ENCODE results near the gene EXOC4.

Gene EXOC4

DNA sequence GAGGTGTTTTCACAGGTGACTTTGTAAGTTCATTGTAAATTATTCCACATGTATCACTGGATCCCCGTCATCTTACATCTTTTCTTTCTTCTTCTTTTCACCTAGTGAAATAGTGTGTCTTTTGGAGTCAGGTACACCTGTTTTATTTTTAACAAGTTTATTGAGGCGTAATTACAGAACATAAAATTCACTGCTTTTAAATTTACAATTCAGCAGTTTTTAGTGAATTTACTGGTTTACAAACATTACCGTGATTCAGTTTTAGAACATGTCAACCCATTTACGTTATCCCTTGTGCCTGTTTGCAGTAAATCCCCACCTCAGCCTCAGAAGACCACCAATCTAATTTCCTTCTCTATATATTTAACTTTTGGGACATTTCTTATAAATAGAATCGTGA is 256.9 kb downstream of the EXOC4 start:
- Mint-ChIP-seq H3K27ac (no peak overlapping the region), H3K27me3 (no peaks in the 10 kb centered on the region), H3K4me1 (ENCODE audit: low read depth) (no peaks in the 10 kb centered on the region), H3K36me3 (ENCODE audit: low read depth) (peaks cover 31% of the 10 kb centered on the region), H3K9me3 (peaks cover 6% of the 10 kb centered on the region), H3K4me3 (no peak overlapping the region)
- DNase-seq = no peak

DNA sequence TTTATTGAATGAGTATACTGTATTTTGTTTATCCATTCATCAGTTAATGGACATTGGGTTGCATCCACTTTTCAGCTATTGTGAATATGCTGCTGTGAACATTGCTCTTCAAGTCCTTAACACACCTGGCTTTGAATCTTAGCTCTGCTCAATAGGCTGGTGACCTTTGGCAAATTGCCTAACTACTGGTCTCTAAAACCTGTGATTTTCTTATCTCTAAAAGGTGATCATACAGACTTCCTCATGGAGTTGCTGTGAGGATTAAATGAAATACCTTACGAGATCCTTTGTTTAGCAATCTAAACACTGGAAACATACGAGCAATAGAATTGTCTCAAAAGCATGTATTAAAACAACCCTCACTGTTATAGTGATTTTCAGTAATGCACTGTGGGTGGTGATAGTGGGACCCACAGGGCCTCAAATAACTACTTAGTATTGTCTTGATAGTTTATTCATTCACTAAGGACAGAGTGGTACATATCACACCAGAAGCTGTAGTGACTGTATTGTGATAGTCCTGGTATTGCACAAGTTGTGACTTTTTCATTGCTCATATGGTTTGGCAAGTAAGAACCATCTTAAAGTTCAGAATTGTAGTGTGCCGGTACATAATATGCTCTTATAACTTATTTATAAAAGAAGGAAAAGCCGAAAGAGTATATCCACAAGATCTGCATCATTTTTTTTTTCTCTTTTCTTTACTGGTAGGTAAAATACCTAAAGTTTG is 257.6 kb downstream of the EXOC4 start:
- Mint-ChIP-seq H3K4me1 (ENCODE audit: low read depth) (no peaks in the 10 kb centered on the region), H3K27ac (no peak overlapping the region), H3K4me3 (no peak overlapping the region), H3K27me3 (no peaks in the 10 kb centered on the region), H3K36me3 (ENCODE audit: low read depth) (peaks cover 31% of the 10 kb centered on the region), H3K9me3 (peaks cover 6% of the 10 kb centered on the region)
- DNase-seq = no peak

DNA sequence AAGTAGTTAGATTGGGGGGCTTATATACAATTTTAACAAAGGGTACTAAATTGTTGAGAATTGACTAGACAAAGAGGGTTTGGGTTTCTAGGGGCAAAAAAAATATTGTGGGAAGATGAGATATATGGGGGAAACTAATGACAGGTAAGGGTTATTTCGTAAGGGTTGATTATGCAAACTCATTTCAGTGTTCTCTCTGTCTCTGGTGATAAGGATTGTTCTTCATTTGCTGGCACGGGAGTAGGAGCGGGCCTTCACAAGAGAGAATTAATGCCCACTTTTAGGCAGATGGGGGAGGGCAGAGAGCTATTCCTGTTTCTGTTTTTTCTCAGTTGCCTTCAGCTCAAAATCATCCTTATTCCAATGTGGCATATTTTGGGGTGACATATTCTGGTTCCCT is 258.4 kb downstream of the EXOC4 start:
- H3K9me3 Mint-ChIP-seq = peaks cover 6% of the 10 kb centered on the region
- no peaks in the 10 kb centered on the region for H3K27me3 Mint-ChIP-seq
- H3K4me1 Mint-ChIP-seq (ENCODE audit: low read depth) = no peaks in the 10 kb centered on the region
- no peak overlapping the region for H3K27ac Mint-ChIP-seq
- no peak overlapping the region for H3K4me3 Mint-ChIP-seq
- no peak for DNase-seq
- peaks cover 31% of the 10 kb centered on the region for H3K36me3 Mint-ChIP-seq (ENCODE audit: low read depth)

DNA sequence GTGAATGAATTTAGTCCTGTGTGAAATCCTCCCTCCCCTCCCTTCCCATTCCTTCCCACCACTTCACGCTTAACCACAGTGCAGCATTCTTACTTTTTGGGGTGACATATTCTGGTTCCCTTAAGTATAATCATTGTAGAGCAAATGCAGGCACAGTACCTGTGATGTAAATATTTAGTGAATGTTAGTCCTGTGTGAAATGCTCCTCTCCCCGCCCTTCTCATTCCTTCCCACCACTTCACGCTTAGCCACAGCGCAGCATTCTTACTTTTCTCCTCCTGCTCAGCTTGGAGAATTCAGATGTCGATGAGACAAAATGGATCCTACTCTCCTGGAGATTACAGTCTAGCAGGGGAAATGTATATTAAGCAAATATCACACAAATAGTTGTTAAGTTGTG is 258.8 kb downstream of the EXOC4 start:
- Mint-ChIP-seq H3K4me1 (ENCODE audit: low read depth) (no peaks in the 10 kb centered on the region), H3K4me3 (no peak overlapping the region), H3K9me3 (peaks cover 6% of the 10 kb centered on the region), H3K36me3 (ENCODE audit: low read depth) (peaks cover 34% of the 10 kb centered on the region), H3K27ac (no peak overlapping the region), H3K27me3 (no peaks in the 10 kb centered on the region)
- no peak for DNase-seq

DNA sequence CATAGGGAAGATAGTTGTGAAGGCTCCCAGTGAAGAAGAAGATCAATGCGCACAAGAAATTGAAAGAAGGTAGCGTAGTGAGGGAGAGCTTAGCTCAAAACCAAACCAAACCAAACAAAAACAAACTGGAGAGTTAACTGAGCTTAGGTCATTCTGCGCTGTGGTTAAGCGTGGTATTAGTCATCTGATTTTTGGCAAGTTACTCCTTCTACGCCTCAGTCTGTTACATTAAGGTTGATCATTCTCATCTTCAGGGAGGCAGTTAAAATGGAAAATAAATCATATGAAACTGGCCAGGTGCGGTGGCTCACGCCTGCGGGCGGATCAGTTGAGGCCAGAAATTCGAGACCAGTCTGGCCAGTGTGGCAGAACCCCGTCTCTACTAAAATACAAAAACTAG is 259.7 kb downstream of the EXOC4 start:
- no peak for DNase-seq
- Mint-ChIP-seq H3K4me1 (ENCODE audit: low read depth) (no peaks in the 10 kb centered on the region), H3K27ac (no peak overlapping the region), H3K4me3 (no peak overlapping the region), H3K36me3 (ENCODE audit: low read depth) (peaks cover 30% of the 10 kb centered on the region), H3K9me3 (peaks cover 6% of the 10 kb centered on the region), H3K27me3 (no peaks in the 10 kb centered on the region)

DNA sequence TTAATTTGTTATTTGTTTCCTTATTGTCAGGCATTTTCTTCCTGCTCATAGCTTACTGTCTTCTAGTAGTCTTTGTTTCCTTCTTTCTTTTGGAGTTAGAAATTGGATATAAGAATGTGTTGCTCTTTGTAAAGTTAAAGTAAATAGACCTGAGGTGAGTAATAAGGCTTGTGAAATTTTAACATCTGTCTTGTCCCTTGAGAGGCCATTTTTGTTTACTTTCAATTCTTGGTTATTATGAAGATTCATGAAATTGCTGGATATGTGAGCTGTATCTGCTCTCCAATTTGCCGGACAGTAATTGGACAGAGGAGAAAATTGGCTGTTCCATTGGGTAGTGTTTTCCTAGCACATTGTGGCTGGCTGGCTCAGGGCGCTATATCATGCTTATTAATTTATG is 260.7 kb downstream of the EXOC4 start:
- H3K4me1 Mint-ChIP-seq (ENCODE audit: low read depth) = no peaks in the 10 kb centered on the region
- no peak overlapping the region for H3K27ac Mint-ChIP-seq
- no peak for DNase-seq
- H3K27me3 Mint-ChIP-seq = no peaks in the 10 kb centered on the region
- no peak overlapping the region for H3K4me3 Mint-ChIP-seq
- peaks cover 30% of the 10 kb centered on the region for H3K36me3 Mint-ChIP-seq (ENCODE audit: low read depth)
- H3K9me3 Mint-ChIP-seq = peaks cover 3% of the 10 kb centered on the region

DNA sequence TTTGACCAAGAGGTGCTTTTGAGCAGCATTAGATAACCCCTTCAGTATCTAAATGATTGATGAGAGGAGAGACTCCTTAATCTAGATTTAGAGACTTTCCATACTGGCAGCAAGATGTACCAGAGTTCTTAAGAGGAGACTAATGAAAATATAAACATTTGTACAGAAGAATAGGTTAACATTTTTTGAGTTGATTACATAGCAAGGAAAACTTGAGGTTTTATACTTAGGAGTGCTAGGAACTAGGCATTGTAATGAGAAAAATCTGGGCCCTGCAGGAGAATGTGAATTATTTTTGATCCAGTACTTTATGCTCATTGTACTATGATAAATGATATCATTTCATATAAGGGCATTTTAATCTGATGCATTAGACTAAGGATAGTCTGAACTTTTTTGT is 261.7 kb downstream of the EXOC4 start:
- peaks cover 25% of the 10 kb centered on the region for H3K36me3 Mint-ChIP-seq (ENCODE audit: low read depth)
- H3K27ac Mint-ChIP-seq = no peak overlapping the region
- H3K27me3 Mint-ChIP-seq = no peaks in the 10 kb centered on the region
- no peak overlapping the region for H3K4me3 Mint-ChIP-seq
- DNase-seq = no peak
- no peaks in the 10 kb centered on the region for H3K4me1 Mint-ChIP-seq (ENCODE audit: low read depth)
- H3K9me3 Mint-ChIP-seq = peaks cover 3% of the 10 kb centered on the region

DNA sequence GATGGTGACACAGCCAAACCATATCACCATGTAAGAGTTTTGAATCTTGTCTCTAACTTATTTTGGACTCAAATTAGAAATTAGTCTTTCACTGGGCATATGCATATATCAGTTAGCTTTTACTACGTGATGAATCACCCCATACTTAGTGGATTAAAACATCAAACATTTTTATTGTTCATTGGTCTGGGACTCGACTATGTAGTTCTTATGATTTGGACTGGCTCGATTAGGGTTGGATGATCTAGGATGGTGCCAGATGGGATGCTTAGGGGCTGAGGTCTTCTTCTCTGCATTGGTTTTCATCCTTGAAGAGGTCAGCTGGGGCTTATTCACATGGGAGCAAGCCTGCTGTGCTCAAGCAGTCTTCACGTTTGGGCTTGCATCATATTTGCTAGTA is 264.9 kb downstream of the EXOC4 start:
- Mint-ChIP-seq H3K36me3 (ENCODE audit: low read depth) (peaks cover 14% of the 10 kb centered on the region), H3K27ac (no peak overlapping the region), H3K27me3 (no peaks in the 10 kb centered on the region), H3K9me3 (peaks cover 6% of the 10 kb centered on the region), H3K4me3 (no peak overlapping the region), H3K4me1 (ENCODE audit: low read depth) (no peaks in the 10 kb centered on the region)
- DNase-seq = no peak

DNA sequence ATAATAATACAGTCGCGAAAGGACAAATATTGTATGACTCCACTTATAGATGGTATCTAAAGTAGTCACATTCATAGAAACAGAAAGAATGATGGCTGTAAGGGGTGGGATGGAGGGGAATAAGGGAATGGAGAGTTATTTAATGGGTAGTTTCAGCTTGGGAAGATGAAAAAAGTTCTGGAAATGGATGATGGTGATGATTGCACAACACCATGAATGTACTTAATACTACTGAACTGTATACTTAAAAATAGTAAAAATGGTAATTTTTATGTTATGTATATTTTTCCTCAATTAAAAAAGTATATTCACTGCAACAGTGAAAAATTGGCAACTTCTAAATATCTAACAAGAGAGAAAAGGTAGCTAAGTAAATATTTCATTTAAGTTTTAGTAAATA is 265.8 kb downstream of the EXOC4 start:
- peaks cover 13% of the 10 kb centered on the region for H3K36me3 Mint-ChIP-seq (ENCODE audit: low read depth)
- no peaks in the 10 kb centered on the region for H3K4me1 Mint-ChIP-seq (ENCODE audit: low read depth)
- no peaks in the 10 kb centered on the region for H3K27me3 Mint-ChIP-seq
- H3K27ac Mint-ChIP-seq = no peak overlapping the region
- H3K4me3 Mint-ChIP-seq = no peak overlapping the region
- peaks cover 6% of the 10 kb centered on the region for H3K9me3 Mint-ChIP-seq
- DNase-seq = no peak

DNA sequence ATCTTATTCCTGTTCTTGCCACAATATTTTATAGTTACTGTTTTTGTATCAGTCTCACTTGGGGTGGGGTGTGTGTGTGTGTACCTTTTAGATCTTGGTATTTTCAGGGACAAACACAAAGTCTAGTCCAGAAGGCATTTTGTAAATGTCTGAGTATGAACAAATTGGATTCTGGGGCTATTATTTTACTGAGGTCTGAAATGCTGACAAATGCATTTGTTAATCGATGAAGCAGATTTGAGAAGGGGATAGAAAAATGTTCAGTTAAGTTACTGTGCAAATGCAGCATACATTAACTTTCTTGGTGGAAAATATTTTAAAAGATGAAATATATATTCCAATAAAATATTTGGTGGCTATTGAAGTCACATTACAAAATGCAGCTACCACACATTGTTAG is 267.4 kb downstream of the EXOC4 start:
- H3K27me3 Mint-ChIP-seq = no peaks in the 10 kb centered on the region
- DNase-seq = no peak
- no peak overlapping the region for H3K4me3 Mint-ChIP-seq
- no peaks in the 10 kb centered on the region for H3K4me1 Mint-ChIP-seq (ENCODE audit: low read depth)
- H3K36me3 Mint-ChIP-seq (ENCODE audit: low read depth) = peaks cover 13% of the 10 kb centered on the region
- no peak overlapping the region for H3K27ac Mint-ChIP-seq
- H3K9me3 Mint-ChIP-seq = peaks cover 6% of the 10 kb centered on the region

DNA sequence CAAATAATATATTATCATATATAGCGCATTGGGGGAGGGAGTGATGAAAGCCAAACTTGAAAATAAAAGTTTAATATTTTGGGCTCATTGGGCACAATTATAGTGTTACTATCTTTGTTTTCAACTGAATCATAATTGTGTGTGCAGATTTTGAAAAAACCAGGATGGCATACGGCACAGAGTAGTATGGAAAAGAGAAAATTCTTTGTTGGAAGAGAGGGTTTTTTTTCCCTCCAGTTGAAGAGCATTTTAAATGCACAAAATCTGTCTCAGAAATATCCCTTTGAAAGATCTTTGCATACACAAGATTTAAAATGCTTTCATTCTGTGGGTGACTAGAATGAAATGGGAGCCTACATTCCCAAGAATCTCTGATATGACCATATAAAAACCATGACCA is 269.6 kb downstream of the EXOC4 start:
- Mint-ChIP-seq H3K4me3 (no peak overlapping the region), H3K27ac (no peak overlapping the region), H3K36me3 (ENCODE audit: low read depth) (peaks cover 10% of the 10 kb centered on the region), H3K4me1 (ENCODE audit: low read depth) (no peaks in the 10 kb centered on the region), H3K27me3 (no peaks in the 10 kb centered on the region), H3K9me3 (peaks cover 6% of the 10 kb centered on the region)
- no peak for DNase-seq

DNA sequence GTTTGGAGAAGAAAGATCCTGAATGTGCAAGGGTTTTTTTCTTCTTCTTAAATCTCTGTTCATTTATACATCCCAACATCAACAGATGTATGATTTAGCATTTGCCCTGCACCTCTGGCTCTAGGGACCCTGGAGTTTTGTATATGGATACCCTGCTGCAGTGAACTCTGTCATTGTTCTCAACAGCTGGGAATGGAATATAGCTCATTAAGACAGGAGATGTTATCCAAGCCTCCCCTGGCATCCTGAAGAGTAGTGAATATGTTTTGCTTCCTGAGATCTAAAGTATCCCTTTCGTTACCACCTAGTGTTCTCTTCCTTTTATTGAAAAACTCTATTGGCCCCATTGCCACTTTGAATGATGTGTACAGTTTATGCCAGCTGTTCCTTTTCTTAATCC is 275.9 kb downstream of the EXOC4 start:
- Mint-ChIP-seq H3K4me1 (ENCODE audit: low read depth) (no peaks in the 10 kb centered on the region), H3K9me3 (no peaks in the 10 kb centered on the region), H3K27ac (no peak overlapping the region), H3K4me3 (no peak overlapping the region), H3K27me3 (no peaks in the 10 kb centered on the region), H3K36me3 (ENCODE audit: low read depth) (no peaks in the 10 kb centered on the region)
- no peak for DNase-seq

DNA sequence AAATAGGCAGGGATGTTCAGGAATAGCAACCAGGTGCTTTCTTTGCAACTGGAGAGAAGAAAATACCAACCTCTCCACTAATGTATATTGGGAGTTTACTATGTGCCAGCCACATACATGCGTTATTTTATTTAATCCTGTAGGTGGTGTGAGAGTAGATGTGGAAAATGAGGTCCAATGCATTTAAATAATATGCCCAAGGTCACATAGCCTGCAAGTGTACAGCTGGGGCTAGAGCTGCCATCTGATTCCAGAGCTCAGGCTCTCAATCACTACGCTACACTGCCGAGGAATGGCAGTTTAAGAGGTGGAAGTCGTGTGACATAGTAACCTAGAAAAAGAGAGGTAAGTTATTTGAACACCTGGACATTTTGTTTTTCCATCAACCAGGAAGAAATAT is 277.0 kb downstream of the EXOC4 start:
- H3K9me3 Mint-ChIP-seq = no peaks in the 10 kb centered on the region
- H3K4me3 Mint-ChIP-seq = no peak overlapping the region
- no peaks in the 10 kb centered on the region for H3K4me1 Mint-ChIP-seq (ENCODE audit: low read depth)
- DNase-seq = no peak
- no peak overlapping the region for H3K27ac Mint-ChIP-seq
- H3K27me3 Mint-ChIP-seq = no peaks in the 10 kb centered on the region
- H3K36me3 Mint-ChIP-seq (ENCODE audit: low read depth) = no peaks in the 10 kb centered on the region

DNA sequence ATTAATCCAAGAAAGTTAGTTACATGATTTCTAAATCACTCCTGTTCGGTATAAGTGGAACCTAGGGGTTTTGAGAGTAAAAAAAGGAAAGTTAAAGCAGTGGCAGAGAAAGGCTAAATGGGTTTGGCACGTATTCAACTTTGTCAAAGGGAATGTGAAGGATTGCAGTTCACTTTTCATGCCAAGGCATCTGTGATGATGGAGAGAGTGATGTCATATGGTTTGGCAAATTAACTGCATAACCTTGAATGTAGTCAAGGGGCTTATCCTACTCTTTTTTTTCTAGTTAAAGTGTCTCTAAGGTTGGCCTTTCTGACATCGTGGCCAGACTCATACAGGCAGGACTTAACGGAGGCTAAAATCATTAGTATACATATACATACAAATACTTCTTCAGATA is 277.8 kb downstream of the EXOC4 start:
- DNase-seq = no peak
- Mint-ChIP-seq H3K27ac (no peak overlapping the region), H3K4me3 (no peak overlapping the region), H3K9me3 (no peaks in the 10 kb centered on the region), H3K4me1 (ENCODE audit: low read depth) (no peaks in the 10 kb centered on the region), H3K36me3 (ENCODE audit: low read depth) (no peaks in the 10 kb centered on the region), H3K27me3 (no peaks in the 10 kb centered on the region)

DNA sequence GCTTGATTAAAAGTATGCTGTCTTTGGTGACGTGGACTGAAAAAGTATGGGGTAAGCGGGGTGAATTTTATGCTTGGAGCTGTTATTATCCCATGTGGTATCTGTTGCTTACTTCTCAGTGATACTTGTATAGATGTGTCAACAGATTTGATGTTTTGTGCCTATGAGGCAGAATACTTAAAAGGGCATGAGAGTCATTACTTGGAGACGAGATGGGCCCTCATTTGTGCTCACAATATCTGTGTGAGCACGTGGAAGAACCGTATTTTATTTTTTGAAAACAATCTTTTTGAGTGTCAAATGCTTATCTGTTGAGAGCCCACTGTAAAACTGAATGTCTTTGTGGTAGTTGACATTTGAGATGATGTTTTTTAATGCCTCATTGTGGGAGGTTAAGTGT is 281.9 kb downstream of the EXOC4 start:
- peaks cover 4% of the 10 kb centered on the region for H3K36me3 Mint-ChIP-seq (ENCODE audit: low read depth)
- no peak overlapping the region for H3K4me3 Mint-ChIP-seq
- no peak for DNase-seq
- peaks cover 6% of the 10 kb centered on the region for H3K4me1 Mint-ChIP-seq (ENCODE audit: low read depth)
- H3K9me3 Mint-ChIP-seq = no peaks in the 10 kb centered on the region
- H3K27me3 Mint-ChIP-seq = no peaks in the 10 kb centered on the region
- H3K27ac Mint-ChIP-seq = no peak overlapping the region

DNA sequence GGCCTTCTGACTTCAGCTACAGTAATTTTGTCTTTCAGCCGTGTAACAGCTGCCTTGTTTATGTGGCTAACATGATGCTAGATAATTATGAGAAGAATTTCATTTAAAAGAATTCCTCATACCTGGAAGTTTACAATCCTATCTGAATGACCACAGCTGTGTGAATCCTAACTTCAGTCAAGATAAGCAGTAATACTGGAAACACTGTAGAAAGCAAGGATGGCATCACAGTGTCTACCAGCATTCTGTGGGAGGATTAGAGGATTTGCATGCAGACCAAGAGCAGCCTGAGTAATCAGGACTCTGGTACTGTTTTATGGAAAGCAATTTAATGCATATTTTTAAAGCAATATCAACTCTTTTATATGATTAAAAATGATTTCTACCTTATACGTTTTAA is 282.4 kb downstream of the EXOC4 start:
- Mint-ChIP-seq H3K36me3 (ENCODE audit: low read depth) (peaks cover 4% of the 10 kb centered on the region), H3K4me1 (ENCODE audit: low read depth) (peaks cover 6% of the 10 kb centered on the region), H3K27ac (no peak overlapping the region), H3K9me3 (no peaks in the 10 kb centered on the region), H3K27me3 (no peaks in the 10 kb centered on the region), H3K4me3 (no peak overlapping the region)
- DNase-seq = no peak

Measured in activated T-cell treated with anti-CD3 and anti-CD28 coated beads, Interleukin-2, amount 50 U/mL, for 24 hours (primary cell).